ENCODE measurements around the gene LRPPRC. TPM values are rescaled to one million over a fixed set of nuclear protein-coding genes. Genes with fewer than 3 reads are reported as not detected.

LRPPRC gene
- total RNA-seq, 1 experiment from 2014 or later, result 253 TPM

GRCh38 chr2:43896906-43897305 is 98.9 kb downstream of the LRPPRC start (continued):
- TF ChIP-seq AFF4 (CRISPR knock-in tag; IDR thresholded peaks at IDR 0.05; ENCODE audit: borderline replicate concordance) (no peak), USF2 (CRISPR knock-in tag; IDR thresholded peaks at IDR 0.05) (no peak), GTF2I (CRISPR knock-in tag; conservative IDR thresholded peaks at IDR 0.05) (no peak), EMX1 (CRISPR knock-in tag; IDR thresholded peaks at IDR 0.05) (no peak)

- CTCF ChIA-PET, result interaction anchor here (0.6 kb wide), 1 partner anchor 17 kb away, joined by 3 read pairs; no protein-coding TSS in a partner anchor
- DNase-seq (ENCODE audit: low spot score), result no peak
- TF ChIP-seq AFF4 (CRISPR knock-in tag; IDR thresholded peaks at IDR 0.05; ENCODE audit: borderline replicate concordance) (no peak), TCF7 (CRISPR knock-in tag; IDR thresholded peaks at IDR 0.05; ENCODE audit: low read depth) (no peak), MLX (CRISPR knock-in tag; IDR thresholded peaks at IDR 0.05) (no peak), TEAD1 (CRISPR knock-in tag; IDR thresholded peaks at IDR 0.05) (no peak), MAX (CRISPR knock-in tag; IDR thresholded peaks at IDR 0.05) (no peak), PREB (CRISPR knock-in tag; IDR thresholded peaks at IDR 0.05; ENCODE audit: borderline replicate concordance) (no peak), ZNF121 (CRISPR knock-in tag; IDR thresholded peaks at IDR 0.05) (no peak), CBFB (CRISPR knock-in tag; IDR thresholded peaks at IDR 0.05; ENCODE audit: low read depth) (no peak), EMX1 (CRISPR knock-in tag; IDR thresholded peaks at IDR 0.05) (no peak), ATF3 (CRISPR knock-in tag; conservative IDR thresholded peaks at IDR 0.05) (no peak), ZBTB43 (CRISPR knock-in tag; IDR thresholded peaks at IDR 0.05) (no peak), ZNF532 (CRISPR knock-in tag; IDR thresholded peaks at IDR 0.05; ENCODE audit: borderline replicate concordance) (no peak), FOXK1 (CRISPR knock-in tag; IDR thresholded peaks at IDR 0.05) (no peak), NR3C1 (CRISPR knock-in tag; conservative IDR thresholded peaks at IDR 0.05; ENCODE audit: low read depth) (no peak), OVOL2 (CRISPR knock-in tag; IDR thresholded peaks at IDR 0.05; ENCODE audit: borderline replicate concordance) (no peak)
Observed at GRCh38 chr2:43894743-43895142, 101.0 kb downstream of the LRPPRC start.

More at GRCh38 chr2:43894743-43895142, 101.0 kb downstream of the LRPPRC start:
- Mint-ChIP-seq H3K9me3 (no peaks in the 10 kb centered on the region), H3K4me3 (no peak overlapping the region), H3K27me3 (ENCODE audit: low read depth) (no peaks in the 10 kb centered on the region), H3K27ac (no peak overlapping the region), H3K4me1 (no peaks in the 10 kb centered on the region; the same call in 1 of the 2 replicates), H3K36me3 (peaks cover 83% of the 10 kb centered on the region)
- POLR2A ChIA-PET, result no interaction called here
- no peak for ATAC-seq
